Stimulated activated CD4-positive, alpha-beta T cell treated with anti-CD3 and anti-CD28 coated beads, Interleukin-12 subunit alpha, Interleukin-12 subunit beta, amount 100 ng/mL, for 24 hours (primary cell): ENCODE results near the gene SH3TC1.

Experiments
- DNase-seq, 2 experiments: peaks; one replicate each; pipeline ENCODE4 v3.0.0-alpha.2; 2020; ENCODE audit warnings: low read depth in 2 of 2

SH3TC1 gene

DNA sequence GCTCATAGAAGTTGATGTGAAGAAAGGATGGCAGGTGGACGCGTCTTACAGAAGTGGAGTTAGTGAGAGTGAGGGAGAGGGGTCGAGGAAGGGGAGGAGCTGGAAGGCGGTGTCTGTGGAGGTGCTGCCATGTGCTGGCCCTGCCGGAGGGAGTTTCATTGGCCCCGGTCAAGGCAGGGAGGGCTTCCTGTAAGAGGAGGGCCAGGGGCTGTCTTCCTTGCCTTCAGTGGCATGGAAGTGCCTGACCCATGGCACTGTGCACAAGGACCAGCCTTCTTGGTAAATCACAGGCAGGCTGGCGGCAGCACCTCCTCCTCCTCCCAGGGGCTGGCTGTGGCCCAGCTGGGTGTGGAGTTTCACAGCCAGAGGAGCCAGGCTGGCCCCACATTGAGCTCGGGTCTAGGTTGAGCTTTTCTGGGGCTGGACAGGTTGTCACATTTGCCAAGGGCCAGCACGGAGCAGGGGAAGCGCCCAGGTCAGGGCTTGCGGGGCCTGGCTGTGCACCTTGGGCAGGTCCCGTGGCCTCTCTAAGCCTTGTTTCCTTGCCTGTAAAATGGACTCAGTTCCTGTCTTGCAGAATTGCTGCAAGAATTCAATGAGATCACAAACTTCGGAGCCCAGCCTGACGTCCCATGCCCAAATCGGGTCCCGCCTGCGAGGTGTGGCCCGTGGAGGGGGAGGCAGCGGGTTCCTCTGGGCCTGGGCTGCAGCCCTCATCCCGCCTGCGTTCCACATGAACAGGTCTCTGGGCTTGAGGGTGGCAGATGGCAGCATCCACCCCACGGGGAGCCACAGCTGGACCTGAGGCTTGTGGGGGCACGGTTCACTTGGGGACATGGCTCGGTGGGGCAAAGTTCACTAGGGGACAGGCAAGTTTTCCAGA is 77.5 kb downstream of the SH3TC1 start:
- DNase-seq, result no peak

- DNase-seq, result no peak
Observed at GRCh38 chr4:8277356-8278008, 78.4 kb downstream of the SH3TC1 start.

DNA sequence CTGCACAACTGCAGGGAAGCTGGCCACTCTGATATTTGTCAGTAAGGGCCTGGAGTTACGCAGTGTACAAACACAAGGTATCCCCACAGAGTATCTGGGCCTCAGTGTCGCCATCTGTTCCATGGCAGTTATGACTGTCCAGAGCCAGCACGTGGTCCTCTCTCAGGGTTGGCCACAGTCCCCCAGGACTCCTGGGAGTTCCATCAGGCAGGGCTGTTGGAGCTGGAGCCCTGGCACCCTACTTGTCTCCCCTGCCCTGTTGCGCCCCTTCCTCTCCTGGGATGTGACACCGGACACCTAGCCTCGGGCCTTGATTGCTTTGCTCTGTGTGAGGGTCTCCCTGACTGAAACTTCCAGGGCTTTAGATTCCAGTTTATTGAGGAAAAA is 78.9 kb downstream of the SH3TC1 start:
- no peak for DNase-seq

DNA sequence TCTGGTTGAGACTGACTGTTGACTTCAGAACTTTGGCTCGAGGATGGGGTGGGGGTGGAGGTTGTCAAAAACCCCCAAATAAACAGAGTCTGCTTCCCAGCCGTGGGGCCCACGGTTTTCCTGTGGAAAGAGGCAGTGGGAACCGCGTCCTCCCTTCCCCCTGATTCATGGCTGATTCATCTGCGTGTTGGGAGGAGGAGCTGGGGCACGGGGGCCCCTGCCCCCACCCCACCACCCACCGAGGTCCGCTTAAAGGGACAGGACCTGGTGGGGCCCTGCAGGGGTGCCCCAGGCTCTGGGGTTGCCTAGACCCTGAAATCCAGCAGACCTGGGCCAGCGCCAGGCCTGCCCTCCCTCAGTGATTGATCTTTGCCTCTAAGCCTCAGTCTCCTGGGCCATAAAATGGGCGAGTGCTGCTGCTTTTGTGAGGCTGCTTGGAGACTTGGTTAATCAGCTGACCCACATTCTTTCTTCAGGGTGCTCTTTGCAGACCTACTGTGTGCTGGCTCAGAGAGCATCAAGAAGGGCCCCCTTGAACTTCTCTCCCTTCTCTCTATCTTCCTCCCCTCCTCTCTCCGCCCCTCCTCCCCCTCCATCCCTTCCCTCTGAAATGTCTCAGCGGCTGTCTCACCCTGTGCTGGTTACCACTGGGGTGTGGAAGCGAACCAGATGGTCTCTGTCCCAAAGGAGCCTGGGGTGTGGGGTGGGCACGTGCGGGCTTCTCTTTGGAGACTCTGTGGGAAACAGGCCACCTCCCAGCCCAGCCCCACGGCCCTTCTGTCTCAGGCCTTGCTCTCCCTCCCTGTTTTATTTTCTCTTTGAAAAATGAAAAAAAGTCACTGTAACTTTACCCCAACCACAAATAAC is 79.6 kb downstream of the SH3TC1 start:
- DNase-seq, result no peak

GRCh38 chr4:8279321-8280157 is 80.4 kb downstream of the SH3TC1 start:
- no peak for DNase-seq

DNA sequence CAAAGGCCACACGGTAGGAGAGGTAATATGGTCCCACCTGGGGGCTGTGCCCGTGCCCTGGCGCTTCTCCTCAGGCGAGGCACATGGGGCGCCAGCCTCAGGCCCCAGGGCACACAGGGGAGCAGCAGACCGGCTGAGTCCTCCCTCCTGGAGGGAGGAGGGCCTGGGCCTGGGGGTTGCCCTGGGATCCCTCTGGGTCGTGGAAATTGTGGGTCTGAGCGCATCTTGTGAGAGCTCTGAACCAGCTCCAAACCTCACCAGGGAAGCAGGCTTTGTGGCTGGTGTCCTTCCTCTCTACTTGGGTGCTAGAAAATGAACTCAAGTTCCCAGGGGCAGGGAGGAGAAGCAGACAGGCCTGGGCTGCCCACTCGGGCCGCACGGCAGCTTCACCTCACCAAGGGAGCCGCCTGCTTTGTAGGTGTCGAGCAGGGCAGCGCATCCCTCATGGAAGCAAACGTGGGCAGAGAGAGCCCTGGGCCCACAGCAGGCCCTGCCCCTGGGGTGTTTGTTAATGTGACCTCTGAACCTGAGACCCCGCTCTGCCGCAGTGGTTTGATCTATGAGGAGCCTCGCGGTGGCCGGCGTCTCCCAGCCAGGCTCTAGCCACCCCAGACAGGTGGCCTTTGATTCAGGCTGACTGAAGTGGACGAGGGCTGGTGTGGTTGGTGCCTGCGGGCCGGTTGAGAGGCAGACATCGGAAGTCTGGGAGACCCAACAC is 81.2 kb downstream of the SH3TC1 start:
- DNase-seq, result no peak

- DNase-seq, result no peak
Observed at GRCh38 chr4:8280876-8281440, 81.9 kb downstream of the SH3TC1 start.

DNA sequence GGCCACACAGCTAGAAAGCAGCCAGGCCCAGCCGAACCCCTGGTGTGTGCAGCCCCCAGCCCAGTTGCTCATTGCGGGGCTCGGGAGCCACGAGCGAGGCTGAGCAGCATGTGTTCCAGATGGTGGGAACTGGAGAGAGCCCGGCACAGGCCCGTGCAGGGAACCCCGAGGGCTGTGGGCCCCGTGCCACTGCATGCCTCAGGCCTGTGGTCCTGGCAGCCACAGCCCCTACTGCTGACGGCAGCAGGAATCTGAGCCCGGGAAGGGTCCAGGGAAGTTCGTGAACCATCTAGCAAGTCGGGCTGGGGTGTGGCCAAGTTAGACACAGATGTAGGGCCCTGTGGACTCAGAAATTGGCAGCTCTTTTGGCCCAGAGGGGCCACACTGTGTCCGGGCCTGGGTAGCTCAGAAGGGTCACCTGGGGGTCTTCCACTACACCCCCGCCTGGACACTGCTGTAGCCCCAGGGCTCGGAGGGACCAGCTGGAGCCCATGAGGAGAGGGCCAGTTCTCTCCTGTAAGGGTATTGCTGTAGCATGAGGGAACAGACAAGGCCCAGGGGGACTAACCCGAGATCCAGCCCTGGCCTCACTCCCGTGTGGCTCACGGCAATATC is 82.5 kb downstream of the SH3TC1 start:
- DNase-seq, result no peak

DNA sequence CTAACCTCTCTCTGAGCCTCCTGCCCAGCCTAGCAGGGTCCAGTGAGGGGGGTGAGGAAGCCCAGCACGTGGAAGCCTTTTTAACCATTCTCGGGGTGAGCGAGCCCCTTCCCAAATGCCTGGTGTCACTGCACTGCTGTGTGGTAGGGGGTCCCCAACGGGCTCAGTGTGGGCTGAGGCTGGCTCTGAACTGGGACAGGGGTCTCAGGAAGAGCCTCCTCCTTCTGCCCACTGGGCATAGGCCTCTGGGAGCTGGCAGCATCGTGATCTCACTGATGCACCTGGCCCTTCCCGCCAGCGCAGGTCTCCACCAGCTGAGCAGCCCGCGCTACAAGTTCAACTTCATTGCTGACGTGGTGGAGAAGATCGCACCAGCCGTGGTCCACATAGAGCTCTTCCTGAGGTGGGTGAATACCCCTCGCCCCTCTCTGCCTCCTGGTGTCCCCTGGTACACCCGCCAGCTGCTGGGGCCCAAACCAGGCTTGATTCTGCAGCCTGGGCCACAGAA is 83.1 kb downstream of the SH3TC1 start:
- no peak for DNase-seq

GRCh38 chr4:8282742-8283141 is 83.7 kb downstream of the SH3TC1 start:
- no peak for DNase-seq

DNA sequence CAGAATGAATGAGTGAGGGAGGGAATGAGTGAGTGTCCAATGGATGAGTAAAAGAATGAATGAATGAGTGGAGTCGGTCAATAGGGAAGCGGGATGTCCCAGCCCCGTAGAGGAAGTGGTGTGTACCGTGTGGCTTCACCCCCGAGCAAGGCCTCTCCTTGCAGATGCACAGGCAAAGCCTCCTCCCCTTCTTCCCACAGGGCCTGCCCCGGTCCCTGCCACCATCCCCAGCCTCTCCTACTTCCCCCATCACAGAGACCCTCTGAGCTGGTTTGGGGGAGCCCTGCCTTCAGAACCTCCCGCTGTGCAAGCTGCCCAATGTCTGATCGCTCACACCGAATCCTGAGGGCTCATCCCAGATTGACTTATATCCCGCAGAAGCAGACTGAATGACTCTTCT is 84.1 kb downstream of the SH3TC1 start:
- DNase-seq, result no peak

DNA sequence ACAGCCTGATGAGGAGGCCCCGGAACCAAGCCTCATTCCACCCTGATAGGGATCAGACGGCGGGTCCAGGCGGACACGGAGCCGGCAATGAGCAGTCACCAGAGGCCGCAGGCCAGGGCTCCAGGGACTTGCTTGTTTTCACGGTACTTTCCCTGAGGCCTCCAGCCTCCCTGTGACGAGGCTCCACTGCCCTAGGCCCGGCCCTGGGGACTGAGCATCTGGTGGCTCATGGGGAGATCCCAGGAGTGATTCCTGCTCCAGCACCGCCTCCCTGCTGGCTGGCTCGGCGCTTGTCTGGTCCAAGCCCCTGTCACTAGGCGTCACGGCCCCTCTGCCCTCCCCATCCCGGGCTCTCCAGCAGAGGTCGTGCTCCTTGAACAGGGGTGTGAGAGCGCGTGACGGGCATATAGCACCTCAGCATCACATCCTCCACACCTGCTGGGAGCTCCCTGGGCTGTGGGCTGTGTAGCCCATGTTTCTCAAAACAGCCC is 84.6 kb downstream of the SH3TC1 start:
- DNase-seq, result no peak

- DNase-seq, result no peak
Observed at GRCh38 chr4:8284391-8284790, 85.3 kb downstream of the SH3TC1 start.

- DNase-seq, result no peak
Observed at GRCh38 chr4:8285143-8285975, 86.3 kb downstream of the SH3TC1 start.

- no peak for DNase-seq
Observed at GRCh38 chr4:8285976-8286718, 87.1 kb downstream of the SH3TC1 start.

GRCh38 chr4:8286719-8287342 is 87.7 kb downstream of the SH3TC1 start:
- DNase-seq, result no peak
